Measurements from ENCODE around the gene TBC1D2B. TPM values are rescaled to one million over a fixed set of nuclear protein-coding genes. Genes with fewer than 3 reads are reported as not detected.

Gene TBC1D2B
- polyA plus RNA-seq, 1 donor (not counting 4 experiments of a cell fraction or from before 2014, with no cell fraction given), result 27.0 TPM

DNA sequence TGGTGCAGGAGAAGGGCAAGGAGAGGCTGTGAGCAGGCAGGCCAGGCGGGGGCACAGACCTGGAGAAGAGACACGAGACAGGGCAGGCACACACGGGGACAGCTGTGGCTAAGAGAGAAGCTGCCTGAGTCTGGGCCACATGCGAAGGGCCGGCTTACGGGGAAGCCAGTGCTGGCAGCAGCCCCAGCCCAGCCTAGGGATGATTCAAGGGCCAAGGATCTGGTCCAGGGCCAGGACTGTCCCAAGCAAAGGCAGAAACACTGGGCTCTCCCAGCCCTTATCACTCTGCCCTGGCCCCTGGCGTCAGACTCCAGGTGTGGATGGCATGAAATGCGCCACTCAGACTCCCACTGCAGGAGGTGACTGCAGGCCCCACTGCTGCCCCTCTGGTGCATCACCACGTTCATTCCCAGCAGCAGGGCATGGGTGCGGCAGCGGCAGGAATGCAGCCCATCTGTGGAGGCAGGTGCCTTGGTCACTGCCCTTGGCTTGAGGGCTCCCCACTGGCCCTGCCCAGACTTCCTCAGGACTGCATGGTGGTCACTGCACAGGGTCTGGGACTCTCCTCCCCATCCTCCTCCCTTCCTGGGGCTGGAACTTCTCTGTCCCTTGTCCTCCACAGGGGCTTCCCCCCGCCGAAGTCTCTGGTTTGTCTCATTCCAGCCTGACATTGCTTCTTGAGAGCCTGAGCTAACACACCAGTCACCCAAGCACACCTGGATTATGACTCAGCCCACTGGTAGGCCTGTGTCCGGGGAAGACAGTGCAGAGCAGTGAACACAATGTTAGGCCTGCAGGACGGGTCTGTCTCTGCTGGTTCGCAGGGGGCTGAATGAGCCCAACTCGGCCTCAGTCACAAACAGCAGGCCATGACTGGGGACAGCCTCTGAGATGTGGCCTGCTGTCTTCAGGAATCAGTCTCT is 69.3 kb downstream of the TBC1D2B start:
- Histone ChIP-seq H3K4me2 (ENCODE audit: control insufficient read depth, extremely low read depth, insufficient read depth, low read depth, low read length) (no peak overlapping the region), H3K79me2 (ENCODE audit: control insufficient read depth, insufficient read depth, low read length) (no peaks in the 10 kb centered on the region), H3K9ac (ENCODE audit: control insufficient read depth, extremely low read depth, insufficient read depth, low read length) (no peak overlapping the region), H3K9me1 (ENCODE audit: control insufficient read depth, extremely low read depth, insufficient read depth, low read length) (no peaks in the 10 kb centered on the region), H3K4me1 (ENCODE audit: control insufficient read depth, extremely low read depth, insufficient read depth, low read length) (peaks cover 12% of the 10 kb centered on the region), H4K20me1 (ENCODE audit: control insufficient read depth, extremely low read depth, insufficient read depth, low read length) (no peaks in the 10 kb centered on the region), H3K27me3 (ENCODE audit: control insufficient read depth, extremely low read depth, insufficient read depth, low read length) (no peaks in the 10 kb centered on the region), H3K27ac (ENCODE audit: control insufficient read depth, insufficient read depth, low read length) (no peak overlapping the region), H3K9me3 (ENCODE audit: control insufficient read depth, low read depth, low read length) (no peaks in the 10 kb centered on the region), H3K4me3 (ENCODE audit: control insufficient read depth in 2 of 3, extremely low read depth in 1 of 3, insufficient read depth in 2 of 3, low read depth in 1 of 3, low read length in 3 of 3) (no peak overlapping the region), H2AFZ (ENCODE audit: control insufficient read depth, low read length) (no peak overlapping the region), H3K36me3 (ENCODE audit: control insufficient read depth in 2 of 2, extremely low read depth in 1 of 2, insufficient read depth in 2 of 2, low read length in 2 of 2) (peaks cover 15 to 21% of the 10 kb centered on the region in 2 experiments)
- dilution Hi-C loops (cut with MboI; ENCODE audit: extremely low pct_ligation_motif_present, low sequenced_read_pairs), result no loop called here
- no peak for DNase-seq (ENCODE audit: low read depth, low spot score)
- FAIRE-seq, result no peak
- TF ChIP-seq CTCF (optimal IDR thresholded peaks at IDR 0.05 in 1 of 3, IDR thresholded peaks at IDR 0.05 in 1 of 3, conservative IDR thresholded peaks at IDR 0.05 in 1 of 3; ENCODE audit: extremely low read depth in 1 of 3, insufficient read depth in 2 of 3, low read length in 3 of 3), result no peak
- no peak for TF ChIP-seq EZH2 (IDR thresholded peaks at IDR 0.05; ENCODE audit: low read length)

- H3K9me3 ChIP-seq (ENCODE audit: control insufficient read depth, low read depth, low read length), result no peaks in the 10 kb centered on the region
- H3K4me2 ChIP-seq (ENCODE audit: control insufficient read depth, extremely low read depth, insufficient read depth, low read depth, low read length), result no peak overlapping the region
Observed at GRCh38 chr15:78007211-78007931, 70.1 kb downstream of the TBC1D2B start.

More at GRCh38 chr15:78007211-78007931, 70.1 kb downstream of the TBC1D2B start:
- Histone ChIP-seq H3K27ac (ENCODE audit: control insufficient read depth, insufficient read depth, low read length) (no peak overlapping the region), H2AFZ (ENCODE audit: control insufficient read depth, low read length) (no peak overlapping the region), H3K79me2 (ENCODE audit: control insufficient read depth, insufficient read depth, low read length) (no peaks in the 10 kb centered on the region), H3K36me3 (ENCODE audit: control insufficient read depth in 2 of 2, extremely low read depth in 1 of 2, insufficient read depth in 2 of 2, low read length in 2 of 2) (peaks cover 16 to 17% of the 10 kb centered on the region in 2 experiments), H3K4me3 (ENCODE audit: control insufficient read depth in 2 of 3, extremely low read depth in 1 of 3, insufficient read depth in 2 of 3, low read depth in 1 of 3, low read length in 3 of 3) (no peak overlapping the region), H3K9ac (ENCODE audit: control insufficient read depth, extremely low read depth, insufficient read depth, low read length) (no peak overlapping the region), H4K20me1 (ENCODE audit: control insufficient read depth, extremely low read depth, insufficient read depth, low read length) (no peaks in the 10 kb centered on the region), H3K4me1 (ENCODE audit: control insufficient read depth, extremely low read depth, insufficient read depth, low read length) (peaks cover 12% of the 10 kb centered on the region), H3K9me1 (ENCODE audit: control insufficient read depth, extremely low read depth, insufficient read depth, low read length) (no peaks in the 10 kb centered on the region), H3K27me3 (ENCODE audit: control insufficient read depth, extremely low read depth, insufficient read depth, low read length) (no peaks in the 10 kb centered on the region)
- no peak for FAIRE-seq
- no peak for TF ChIP-seq CTCF (optimal IDR thresholded peaks at IDR 0.05 in 1 of 3, IDR thresholded peaks at IDR 0.05 in 1 of 3, conservative IDR thresholded peaks at IDR 0.05 in 1 of 3; ENCODE audit: extremely low read depth in 1 of 3, insufficient read depth in 2 of 3, low read length in 3 of 3)
- no peak for TF ChIP-seq EZH2 (IDR thresholded peaks at IDR 0.05; ENCODE audit: low read length)
- DNase-seq (ENCODE audit: low read depth, low spot score), result no peak
- dilution Hi-C loops (cut with MboI; ENCODE audit: extremely low pct_ligation_motif_present, low sequenced_read_pairs), result no loop called here

All from keratinocyte (primary cell).